PC-9 (cell line): ENCODE measurements around the gene PIEZO2. TPM values are rescaled to one million over a fixed set of nuclear protein-coding genes. Genes with fewer than 3 reads are reported as not detected.

Experiments used
- BruUV-seq: library from RNA; stranded (reverse); fragments of 400-500 nt; replicated peaks from 2 replicates; lab custom pipeline; 2021; lab: Mats Ljungman, UMichigan
- CTCF ChIA-PET: fragments of 300-600 bp; sonication (Branson Sonifier 250); formaldehyde crosslinking; loops from one replicate; lab custom pipeline; 2022; ENCODE audit warnings: antibody characterized with exemption; lab: Charles Lee
- POLR2A ChIA-PET: fragments of 300-600 bp; sonication (Branson Sonifier 250); formaldehyde crosslinking; loops from one replicate; lab custom pipeline; 2022; ENCODE audit warnings: antibody characterized with exemption; ENCODE audit not compliant: unreplicated experiment; lab: Charles Lee
- DNase-seq, 2 experiments: peaks; one replicate each; pipeline versions ENCODE4 v3.0.0 to v3.0.0-alpha.2; 2015 to 2022; ENCODE audit warnings: mixed read lengths in 1 of 2
- H2AFZ ChIP-seq: fragments of 200-600 bp; sonication (generic); 2 replicates; pipeline ENCODE4 v1.8.1; 2017; ENCODE audit warnings: antibody characterized with exemption
- H3F3A ChIP-seq: fragments of 200-600 bp; sonication (generic); 2 replicates; pipeline ENCODE4 v1.8.1; 2017; ENCODE audit warnings: antibody characterized with exemption, mild to moderate bottlenecking, low read depth; ENCODE audit not compliant: insufficient read depth
- H3K27ac ChIP-seq: fragments of 200-600 bp; sonication (generic); 2 replicates; pipeline ENCODE4 v1.6.1; 2016; ENCODE audit warnings: mixed run types
- H3K27me3 ChIP-seq: fragments of 200-600 bp; sonication (generic); 2 replicates; pipeline ENCODE4 v1.6.1; 2016; ENCODE audit warnings: low read depth, mixed run types; ENCODE audit not compliant: insufficient read depth
- H3K36me3 ChIP-seq: fragments of 200-600 bp; sonication (generic); 2 replicates; pipeline ENCODE4 v1.6.1; 2016; ENCODE audit warnings: low read depth, mixed run types
- H3K4me1 ChIP-seq: fragments of 200-600 bp; sonication (generic); replicated peaks from 2 replicates; pipeline ENCODE4 v1.6.1; 2016; ENCODE audit warnings: mixed run types; ENCODE audit not compliant: insufficient read depth
- H3K4me2 ChIP-seq: fragments of 200-600 bp; sonication (generic); 2 replicates; pipeline ENCODE4 v1.6.1; 2017; ENCODE audit warnings: mixed run types
- H3K4me3 ChIP-seq: fragments of 200-600 bp; sonication (generic); 2 replicates; pipeline ENCODE4 v1.6.1; 2016; ENCODE audit warnings: mixed run types
- H3K79me2 ChIP-seq: fragments of 200-600 bp; sonication (generic); 2 replicates; pipeline ENCODE4 v1.6.1; 2017; ENCODE audit warnings: low read depth, mixed run types
- H3K9me2 ChIP-seq: fragments of 200-600 bp; sonication (generic); 2 replicates; pipeline ENCODE4 v1.8.1; 2017; ENCODE audit warnings: mild to moderate bottlenecking; ENCODE audit not compliant: insufficient read depth
- H3K9me3 ChIP-seq: fragments of 200-600 bp; sonication (generic); 2 replicates; pipeline ENCODE4 v1.8.1; 2016; ENCODE audit warnings: low read depth; ENCODE audit not compliant: insufficient read depth
- H4K20me1 ChIP-seq: fragments of 200-600 bp; sonication (generic); 2 replicates; pipeline ENCODE4 v1.8.1; 2017; ENCODE audit not compliant: insufficient read depth
- EZH2 ChIP-seq: fragments of 200-600 bp; sonication (generic); IDR thresholded peaks from 2 replicates; pipeline ENCODE4 v1.8.0; 2017; ENCODE audit warnings: antibody characterized with exemption, low read depth
- intact Hi-C: fragments of 100-400 bp; cut with micrococcal nuclease; formaldehyde crosslinking; loops from one replicate; pipeline ENCODE4 v1.10.0; 2022; ENCODE audit not compliant: unreplicated experiment
- total RNA-seq: library from RNA; stranded (reverse); gene quantifications from 2 replicates; pipeline ENCODE4 v1.2.3, GENCODE V29; 2021
- TF ChIP-seq, protein P1 (sequence below): fragments of 200-600 bp; sonication (generic); conservative IDR thresholded peaks from 2 replicates; pipeline ENCODE4 v1.6.1; 2017; ENCODE audit warnings: mixed run types, antibody characterized with exemption, mild to moderate bottlenecking, moderate library complexity

The PIEZO2 gene
- total RNA-seq, 1 experiment from 2014 or later, result not detected

DNA sequence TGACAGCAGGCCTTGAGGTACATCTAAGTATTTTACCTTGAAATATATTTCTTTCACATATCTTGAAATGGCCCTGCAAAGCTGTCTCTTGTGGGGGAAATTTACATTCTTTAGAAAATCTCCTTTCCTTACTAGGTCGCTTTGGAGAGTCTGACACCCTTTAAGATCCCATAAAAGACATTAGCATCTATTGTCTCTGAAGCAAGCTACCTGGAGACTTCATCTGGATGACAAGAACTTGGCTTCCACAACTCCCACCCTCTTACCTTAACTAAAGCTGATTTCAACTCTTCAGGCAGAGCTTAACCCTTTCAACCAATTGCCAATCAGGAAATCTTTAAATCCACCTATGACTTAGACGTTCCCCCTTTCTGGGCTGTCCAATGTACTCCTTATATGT lies 219.3 kb downstream of the PIEZO2 start:
- Histone ChIP-seq H3K4me3 (no peak overlapping the region), H3K4me2 (no peak overlapping the region), H3K27ac (no peak overlapping the region), H3K79me2 (no peaks in the 10 kb centered on the region), H3K9me2 (no peaks in the 10 kb centered on the region), H3K27me3 (peaks cover 43% of the 10 kb centered on the region), H3F3A (no peaks in the 10 kb centered on the region), H3K9me3 (no peaks in the 10 kb centered on the region), H3K36me3 (no peaks in the 10 kb centered on the region), H2AFZ (no peak overlapping the region), H4K20me1 (no peaks in the 10 kb centered on the region), H3K4me1 (no peaks in the 10 kb centered on the region)
- TF ChIP-seq, protein P1, sequence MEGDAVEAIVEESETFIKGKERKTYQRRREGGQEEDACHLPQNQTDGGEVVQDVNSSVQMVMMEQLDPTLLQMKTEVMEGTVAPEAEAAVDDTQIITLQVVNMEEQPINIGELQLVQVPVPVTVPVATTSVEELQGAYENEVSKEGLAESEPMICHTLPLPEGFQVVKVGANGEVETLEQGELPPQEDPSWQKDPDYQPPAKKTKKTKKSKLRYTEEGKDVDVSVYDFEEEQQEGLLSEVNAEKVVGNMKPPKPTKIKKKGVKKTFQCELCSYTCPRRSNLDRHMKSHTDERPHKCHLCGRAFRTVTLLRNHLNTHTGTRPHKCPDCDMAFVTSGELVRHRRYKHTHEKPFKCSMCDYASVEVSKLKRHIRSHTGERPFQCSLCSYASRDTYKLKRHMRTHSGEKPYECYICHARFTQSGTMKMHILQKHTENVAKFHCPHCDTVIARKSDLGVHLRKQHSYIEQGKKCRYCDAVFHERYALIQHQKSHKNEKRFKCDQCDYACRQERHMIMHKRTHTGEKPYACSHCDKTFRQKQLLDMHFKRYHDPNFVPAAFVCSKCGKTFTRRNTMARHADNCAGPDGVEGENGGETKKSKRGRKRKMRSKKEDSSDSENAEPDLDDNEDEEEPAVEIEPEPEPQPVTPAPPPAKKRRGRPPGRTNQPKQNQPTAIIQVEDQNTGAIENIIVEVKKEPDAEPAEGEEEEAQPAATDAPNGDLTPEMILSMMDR, result no peak
- TF ChIP-seq EZH2, result no peak
- no TSS peak for BruUV-seq
- intact Hi-C loops, result no loop called here
- DNase-seq, result no peak
- POLR2A ChIA-PET, result no interaction called here
- CTCF ChIA-PET, result no interaction called here

DNA sequence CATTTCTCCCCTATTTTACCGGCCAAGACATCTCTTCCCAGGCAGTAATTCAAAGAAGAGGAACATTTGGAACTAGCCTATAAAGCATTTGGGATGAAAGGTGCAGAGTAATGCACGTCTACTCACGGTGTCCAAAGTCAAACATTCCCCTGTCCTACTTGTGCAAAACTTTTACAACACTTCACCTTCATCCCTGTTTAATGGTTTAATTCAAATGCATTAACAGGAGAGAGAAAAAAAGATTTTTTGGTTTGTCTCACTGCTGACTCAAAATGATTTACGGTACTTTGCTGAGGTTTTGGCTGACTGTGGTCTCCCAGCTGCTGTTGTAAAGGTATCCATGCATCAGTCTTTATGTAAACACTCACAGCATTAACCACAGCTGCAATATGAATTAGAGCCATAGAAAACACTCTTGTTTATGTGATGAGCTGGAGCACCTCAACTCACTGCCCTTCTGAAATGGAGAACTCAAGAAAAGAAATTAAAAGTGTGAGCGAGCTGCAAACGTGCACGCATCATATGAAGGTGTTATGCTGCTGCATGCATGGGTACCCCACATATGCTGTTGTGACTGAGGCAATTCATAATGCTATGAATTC lies 220.5 kb downstream of the PIEZO2 start:
- H3K4me1 ChIP-seq, result no peaks in the 10 kb centered on the region
- no peak overlapping the region for H3K27ac ChIP-seq
- H3K9me3 ChIP-seq, result no peaks in the 10 kb centered on the region
- BruUV-seq, result no TSS peak
- TF ChIP-seq, protein P1, result no peak
- no peak for TF ChIP-seq EZH2
- POLR2A ChIA-PET, result no interaction called here
- H3K79me2 ChIP-seq, result no peaks in the 10 kb centered on the region
- intact Hi-C loops, result no loop called here
- H2AFZ ChIP-seq, result no peak overlapping the region
- no peaks in the 10 kb centered on the region for H3K9me2 ChIP-seq
- H3F3A ChIP-seq, result no peaks in the 10 kb centered on the region
- DNase-seq, result no peak
- no peak overlapping the region for H3K4me3 ChIP-seq
- H4K20me1 ChIP-seq, result no peaks in the 10 kb centered on the region
- CTCF ChIA-PET, result no interaction called here
- H3K27me3 ChIP-seq, result peaks cover 45% of the 10 kb centered on the region
- H3K36me3 ChIP-seq, result no peaks in the 10 kb centered on the region
- H3K4me2 ChIP-seq, result no peak overlapping the region

DNA sequence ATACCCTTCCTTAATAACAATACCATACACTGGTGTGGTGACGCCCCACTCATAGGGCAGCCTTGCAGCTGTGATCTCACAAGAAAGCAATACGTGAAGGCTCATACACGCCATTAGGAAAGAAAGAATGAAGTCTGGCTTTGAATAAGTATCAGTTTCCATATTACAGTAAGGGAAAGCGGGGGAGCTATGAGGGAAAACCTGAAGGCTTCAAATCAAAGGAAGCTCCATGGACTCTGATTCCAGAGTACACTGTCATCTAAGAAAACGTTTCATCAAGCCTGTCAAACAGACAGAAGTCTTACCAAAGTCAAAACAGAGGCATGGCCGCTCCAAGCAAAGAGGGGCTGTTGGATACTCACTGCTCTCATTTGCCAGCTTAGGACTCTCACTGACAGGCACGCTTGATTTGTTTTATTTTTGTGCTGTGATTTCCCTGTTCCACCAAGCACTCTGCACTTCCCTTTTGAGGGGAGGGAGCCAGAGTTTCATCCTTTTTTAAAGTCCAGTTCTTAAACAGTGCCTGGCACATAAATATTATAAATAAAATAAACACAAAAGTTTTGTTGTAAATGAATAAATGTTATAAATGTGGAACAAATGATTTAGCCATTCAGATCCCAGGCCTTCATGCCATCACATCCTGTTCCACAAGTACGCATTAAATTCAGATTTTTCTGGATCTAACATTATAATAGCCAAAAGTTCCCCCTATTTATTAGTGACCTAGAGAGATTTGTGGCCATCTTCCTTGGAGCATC lies 221.2 kb downstream of the PIEZO2 start:
- H2AFZ ChIP-seq, result no peak overlapping the region

More for the DNA sequence above, 221.2 kb downstream of the PIEZO2 start:
- DNase-seq, result no peak
- Histone ChIP-seq H3K79me2 (no peaks in the 10 kb centered on the region), H3K4me3 (no peak overlapping the region), H3K36me3 (no peaks in the 10 kb centered on the region), H3K9me3 (no peaks in the 10 kb centered on the region), H3K27ac (no peak overlapping the region), H3F3A (no peaks in the 10 kb centered on the region), H3K27me3 (peaks cover 52% of the 10 kb centered on the region), H4K20me1 (no peaks in the 10 kb centered on the region), H3K4me1 (no peaks in the 10 kb centered on the region), H3K9me2 (no peaks in the 10 kb centered on the region), H3K4me2 (no peak overlapping the region)
- CTCF ChIA-PET, result no interaction called here
- intact Hi-C loops, result no loop called here
- POLR2A ChIA-PET, result no interaction called here
- no peak for TF ChIP-seq EZH2
- TF ChIP-seq, protein P1, result no peak
- no TSS peak for BruUV-seq
